GM23338 (cell line): ENCODE data around the gene GLG1. TPM values are rescaled to one million over a fixed set of nuclear protein-coding genes. Genes with fewer than 3 reads are reported as not detected.

Experiments
- ATAC-seq: fragments of 200-7000 bp; cut with Tn5 transposase; 3 replicates; pipeline ENCODE4 v1.9.1; 2020
- DNase-seq: peaks from one replicate; pipeline ENCODE4 v3.0.0-alpha.2; 2015; ENCODE audit warnings: low spot score
- H2AFZ ChIP-seq: fragments of 200-600 bp; sonication (generic); 2 replicates; pipeline ENCODE4 v1.8.0; 2016; ENCODE audit warnings: antibody characterized with exemption, mild to moderate bottlenecking, moderate library complexity
- H3F3A ChIP-seq: fragments of 200-600 bp; sonication (generic); replicated peaks from 2 replicates; pipeline ENCODE4 v1.8.0; 2017; ENCODE audit warnings: antibody characterized with exemption, mixed run types, low read depth
- H3K27ac ChIP-seq: fragments of 200-600 bp; sonication (generic); 2 replicates; pipeline ENCODE4 v1.6.1; 2016; ENCODE audit warnings: low read depth
- H3K27me3 ChIP-seq: fragments of 200-600 bp; sonication (generic); 2 replicates; pipeline ENCODE4 v1.8.0; 2016; ENCODE audit warnings: mild to moderate bottlenecking, mixed run types, moderate library complexity; ENCODE audit not compliant: insufficient read depth
- H3K36me3 ChIP-seq: fragments of 200-600 bp; sonication (generic); 2 replicates; pipeline ENCODE4 v1.8.0; 2016; ENCODE audit warnings: mild to moderate bottlenecking; ENCODE audit not compliant: insufficient read depth
- H3K4me1 ChIP-seq: fragments of 200-600 bp; sonication (generic); 2 replicates; pipeline ENCODE4 v1.8.0; 2016; ENCODE audit warnings: mild to moderate bottlenecking, moderate library complexity; ENCODE audit not compliant: insufficient read depth
- H3K4me2 ChIP-seq: fragments of 200-600 bp; sonication (generic); 2 replicates; pipeline ENCODE4 v1.7.1; 2017; ENCODE audit warnings: mixed run types
- H3K4me3 ChIP-seq: fragments of 200-600 bp; sonication (generic); 2 replicates; pipeline ENCODE4 v1.6.1; 2016; ENCODE audit warnings: mixed run types
- H3K79me2 ChIP-seq: fragments of 200-600 bp; sonication (generic); replicated peaks from 2 replicates; pipeline ENCODE4 v1.8.0; 2017; ENCODE audit warnings: mild to moderate bottlenecking; ENCODE audit not compliant: insufficient read depth
- H3K9me2 ChIP-seq: fragments of 200-600 bp; sonication (generic); 2 replicates; pipeline ENCODE4 v1.8.0; 2017; ENCODE audit not compliant: insufficient read depth
- H4K20me1 ChIP-seq: fragments of 200-600 bp; sonication (generic); replicated peaks from 2 replicates; pipeline ENCODE4 v1.8.0; 2017; ENCODE audit warnings: mild to moderate bottlenecking; ENCODE audit not compliant: insufficient read depth
- H3K27ac Mint-ChIP-seq: 2 replicates; pipeline ENCODE4 v1.8.0; 2020; ENCODE audit warnings: inconsistent platforms, mild to moderate bottlenecking, moderate library complexity, mixed read lengths
- H3K27me3 Mint-ChIP-seq: 3 replicates; pipeline ENCODE4 v1.8.0; 2022; ENCODE audit warnings: low read depth, mild to moderate bottlenecking, moderate library complexity, mixed read lengths, inconsistent platforms; ENCODE audit not compliant: insufficient read depth, poor library complexity
- H3K36me3 Mint-ChIP-seq: 3 replicates; pipeline ENCODE4 v1.8.0; 2021; ENCODE audit warnings: low read depth, mild to moderate bottlenecking, inconsistent platforms, moderate library complexity, mixed read lengths
- H3K4me1 Mint-ChIP-seq: 3 replicates; pipeline ENCODE4 v1.8.0; 2020; ENCODE audit warnings: mild to moderate bottlenecking, inconsistent platforms, mixed read lengths
- H3K4me3 Mint-ChIP-seq: 3 replicates; pipeline ENCODE4 v1.8.0; 2021; ENCODE audit warnings: moderate library complexity, mild to moderate bottlenecking, inconsistent platforms, mixed read lengths
- H3K9me3 Mint-ChIP-seq: 3 replicates; pipeline ENCODE4 v1.8.0; 2020; ENCODE audit warnings: moderate library complexity, mild to moderate bottlenecking, inconsistent platforms, mixed read lengths
- NANOG ChIP-seq: IDR thresholded peaks from 2 replicates; pipeline ENCODE4 v1.6.1; 2016; ENCODE audit warnings: antibody characterized with exemption, borderline replicate concordance
- STAT1 ChIP-seq: IDR thresholded peaks from one replicate; pipeline ENCODE4 v1.6.1; 2016; ENCODE audit warnings: antibody characterized with exemption; ENCODE audit not compliant: unreplicated experiment
- ZNF462 ChIP-seq: fragments of 250-450 bp; sonication (Bioruptor Pico); IDR thresholded peaks from 2 replicates; pipeline ENCODE4 v1.5.0; 2020; ENCODE audit warnings: mild to moderate bottlenecking, moderate library complexity
- polyA plus RNA-seq: library from polyadenylated mRNA; unstranded; fragments of >200 nt; fragmentation: Nextera tagmentation; extraction: Ambion mirVana; gene quantifications from 2 replicates; pipeline ENCODE4 v1.2.1, GENCODE V29; 2016
- total RNA-seq: library from RNA; depleted of rRNA; stranded (reverse); fragments of >200 nt; shearing (Covaris generic); gene quantifications from 2 replicates; pipeline ENCODE4 v1.2.3, GENCODE V29; 2014

GLG1 gene
- total and polyA plus RNA-seq, 2 experiments from 2014 or later = 61.2 to 211 TPM

- TF ChIP-seq ZNF462 (CRISPR knock-in tag) = no peak
- TF ChIP-seq STAT1 = no peak
- no peak for TF ChIP-seq NANOG
Measured at GRCh38 chr16:74585846-74586443, 21.0 kb downstream of the GLG1 start (continued).

- peaks cover 5% of the 10 kb centered on the region for H3K27me3 Mint-ChIP-seq
- H3K36me3 Mint-ChIP-seq = no peaks in the 10 kb centered on the region
- no peak overlapping the region for H3K4me2 ChIP-seq
- H3K79me2 ChIP-seq = peaks cover 100% of the 10 kb centered on the region
- H3K9me2 ChIP-seq = no peaks in the 10 kb centered on the region
- no peak overlapping the region for H3K4me3 Mint-ChIP-seq
- TF ChIP-seq ZNF462 (CRISPR knock-in tag) = no peak
- peaks cover 8% of the 10 kb centered on the region; the same call in 1 of the 2 replicates for H3K4me1 ChIP-seq
- H3K27me3 ChIP-seq = no peaks in the 10 kb centered on the region
- no peaks in the 10 kb centered on the region for H3K36me3 ChIP-seq
- peaks cover 36% of the 10 kb centered on the region; the same call in 1 of the 2 replicates for H4K20me1 ChIP-seq
- H3K4me3 ChIP-seq = no peak overlapping the region
- no peaks in the 10 kb centered on the region for H3K9me3 Mint-ChIP-seq
- no peak overlapping the region for H3K27ac Mint-ChIP-seq
- DNase-seq (no peak), ATAC-seq (no peak)
- H3F3A ChIP-seq = no peaks in the 10 kb centered on the region
- H3K4me1 Mint-ChIP-seq = peaks cover 17% of the 10 kb centered on the region
- no peak overlapping the region for H2AFZ ChIP-seq
- no peak overlapping the region for H3K27ac ChIP-seq
Measured at GRCh38 chr16:74583926-74584666, 22.8 kb downstream of the GLG1 start.
